ENCODE measurements around the gene SIM1. TPM values are rescaled to one million over a fixed set of nuclear protein-coding genes. Genes with fewer than 3 reads are reported as not detected.
"Not testable (repeated sequence)": the region's sequence is repeated elsewhere in the genome, so short reads cannot be mapped to it uniquely, and the experiment has no call there.

Gene SIM1
- total RNA-seq, 2 donors from 2014 or later, result not detected

DNA sequence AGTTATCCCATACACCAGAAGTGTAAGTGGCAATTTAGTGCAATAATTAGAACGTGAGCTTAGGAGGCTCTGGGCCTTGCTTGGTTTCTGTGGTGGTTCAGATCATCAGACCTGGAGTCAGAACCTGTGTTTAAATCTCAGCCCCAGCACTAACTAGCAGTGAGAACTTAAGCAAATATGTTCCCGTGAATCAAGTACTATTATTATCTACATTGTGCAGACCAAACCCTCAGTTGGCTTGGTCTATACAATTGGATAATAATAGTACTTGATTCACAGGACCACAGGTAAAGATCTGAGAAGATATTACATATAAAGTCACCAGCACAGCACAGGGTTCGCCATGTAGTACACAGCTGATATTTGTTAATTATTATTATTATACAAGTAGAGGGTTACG, 93.1 kb downstream of the SIM1 start:
- no peak for DNase-seq (ENCODE audit: low spot score)
- TF ChIP-seq CTCF (IDR thresholded peaks at IDR 0.05), result no peak
- Histone ChIP-seq H3K27ac (no peak overlapping the region), H3K36me3 (no peaks in the 10 kb centered on the region), H3K4me3 (no peak overlapping the region), H3K9me3 (no peaks in the 10 kb centered on the region), H3K27me3 (no peaks in the 10 kb centered on the region), H3K4me1 (no peaks in the 10 kb centered on the region)

DNA sequence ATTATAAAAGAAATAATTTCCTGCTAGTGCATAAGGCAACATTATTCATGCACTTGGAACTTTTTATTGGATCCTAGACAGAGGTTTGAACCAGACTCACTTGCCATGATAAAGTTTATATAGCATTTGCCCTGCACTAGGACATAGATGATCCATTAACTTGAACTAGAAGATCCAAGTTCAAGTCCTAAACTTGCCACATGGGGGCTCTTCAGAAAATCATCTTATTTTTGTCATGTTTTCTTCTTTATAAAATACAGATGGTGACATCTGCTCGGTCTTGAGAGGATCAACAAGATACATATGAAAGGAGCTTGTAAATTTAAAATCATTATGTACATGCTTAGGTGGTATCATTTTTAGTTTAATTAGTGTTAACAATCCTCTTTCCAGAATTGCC, 94.5 kb downstream of the SIM1 start:
- Histone ChIP-seq H3K27ac (no peak overlapping the region), H3K27me3 (no peaks in the 10 kb centered on the region), H3K9me3 (no peaks in the 10 kb centered on the region), H3K4me3 (no peak overlapping the region), H3K4me1 (no peaks in the 10 kb centered on the region), H3K36me3 (no peaks in the 10 kb centered on the region)
- no peak for DNase-seq (ENCODE audit: low spot score)
- TF ChIP-seq CTCF (IDR thresholded peaks at IDR 0.05), result no peak

GRCh38 chr6:100366419-100366818, 98.3 kb downstream of the SIM1 start:
- DNase-seq (ENCODE audit: low spot score), result no peak
- Histone ChIP-seq H3K27me3 (no peaks in the 10 kb centered on the region), H3K36me3 (no peaks in the 10 kb centered on the region), H3K27ac (no peak overlapping the region), H3K4me1 (no peaks in the 10 kb centered on the region), H3K9me3 (no peaks in the 10 kb centered on the region), H3K4me3 (no peak overlapping the region)
- no peak for TF ChIP-seq CTCF (IDR thresholded peaks at IDR 0.05)

DNA sequence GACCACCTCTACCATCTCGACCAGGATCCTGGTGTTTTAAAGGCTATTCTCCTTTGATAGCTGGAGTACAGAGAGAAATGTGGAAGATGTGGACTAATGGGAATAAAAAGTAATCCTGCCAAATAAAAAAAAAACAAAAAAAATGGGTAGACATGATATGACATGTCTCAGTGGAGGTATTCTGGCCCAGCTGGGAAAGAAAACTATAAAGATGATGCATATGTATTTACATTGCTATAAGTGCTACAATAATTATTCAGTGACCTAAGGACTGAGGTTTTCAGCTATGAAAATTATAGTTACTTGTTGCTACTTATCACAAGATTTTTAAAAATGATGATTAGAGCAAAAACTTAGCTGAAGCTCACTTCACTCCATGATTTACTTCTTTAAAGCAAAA, 101.1 kb downstream of the SIM1 start:
- DNase-seq (ENCODE audit: low spot score), result no peak
- TF ChIP-seq CTCF (IDR thresholded peaks at IDR 0.05), result no peak
- no peaks in the 10 kb centered on the region for H3K9me3 ChIP-seq
- no peaks in the 10 kb centered on the region for H3K27me3 ChIP-seq
- no peaks in the 10 kb centered on the region for H3K4me1 ChIP-seq
- no peaks in the 10 kb centered on the region for H3K36me3 ChIP-seq
- H3K4me3 ChIP-seq, result no peak overlapping the region
- no peak overlapping the region for H3K27ac ChIP-seq

- not testable (repeated sequence) for H3K36me3 ChIP-seq; H3K27ac ChIP-seq; DNase-seq (ENCODE audit: low spot score); H3K27me3 ChIP-seq; H3K4me3 ChIP-seq; H3K4me1 ChIP-seq; H3K9me3 ChIP-seq
These were observed 109.7 kb downstream of the SIM1 start for GRCh38 chr6:100354736-100355641.

GRCh38 chr6:100353276-100354015, 111.3 kb downstream of the SIM1 start:
- Histone ChIP-seq H3K27me3 (no peaks in the 10 kb centered on the region), H3K4me1 (no peaks in the 10 kb centered on the region), H3K36me3 (no peaks in the 10 kb centered on the region), H3K27ac (no peak overlapping the region), H3K9me3 (no peaks in the 10 kb centered on the region), H3K4me3 (no peak overlapping the region)
- DNase-seq (ENCODE audit: low spot score), result no peak
- no peak for TF ChIP-seq CTCF (IDR thresholded peaks at IDR 0.05)
